Mesenchymal stem cell (in vitro differentiated cells and primary cell): ENCODE data around the gene CD96.
A peak's percentile ranks its signal among the peaks of the same experiment; 100 is the strongest.

ENCODE experiments used
- DNase-seq: peaks from one replicate; pipeline ENCODE4 v3.0.0-alpha.2; 2013
- H2AFZ ChIP-seq: one replicate; pipeline ENCODE4 v1.6.1; 2013; ENCODE audit warnings: low read depth, mild to moderate bottlenecking, control low read depth, inconsistent platforms, low read length, moderate library complexity
- H2AK5ac ChIP-seq: 2 replicates; pipeline ENCODE4 v1.6.1; 2013; ENCODE audit warnings: low read length, moderate library complexity, mild to moderate bottlenecking, inconsistent platforms; ENCODE audit not compliant: severe bottlenecking
- H2BK120ac ChIP-seq: one replicate; pipeline ENCODE4 v1.6.1; 2013; ENCODE audit warnings: low read depth, mild to moderate bottlenecking, inconsistent platforms, low read length, moderate library complexity
- H2BK12ac ChIP-seq, 2 experiments: one replicate each; pipeline ENCODE4 v1.6.1; 2013; ENCODE audit warnings: inconsistent platforms in 2 of 2, low read length in 2 of 2, mild to moderate bottlenecking in 2 of 2, moderate library complexity in 2 of 2, control low read depth in 1 of 2
- H2BK15ac ChIP-seq: one replicate; pipeline ENCODE4 v1.6.1; 2013; ENCODE audit warnings: mild to moderate bottlenecking, low read depth, inconsistent platforms; ENCODE audit not compliant: poor library complexity, severe bottlenecking
- H2BK5ac ChIP-seq: 2 replicates; pipeline ENCODE4 v1.6.1; 2013; ENCODE audit warnings: low read depth, mild to moderate bottlenecking, low read length, control low read depth, inconsistent platforms; ENCODE audit not compliant: poor library complexity, severe bottlenecking
- H3K14ac ChIP-seq, 2 experiments: one replicate each; pipeline ENCODE4 v1.6.1; 2013; ENCODE audit warnings: inconsistent platforms in 2 of 2, low read length in 2 of 2, control low read depth in 1 of 2, mild to moderate bottlenecking in 1 of 2, moderate library complexity in 1 of 2
- H3K18ac ChIP-seq, 2 experiments: one replicate each; pipeline ENCODE4 v1.6.1; 2013; ENCODE audit warnings: inconsistent platforms in 2 of 2, low read length in 2 of 2, control low read depth in 1 of 2, low read depth in 1 of 2, mild to moderate bottlenecking in 1 of 2
- H3K23ac ChIP-seq, 2 experiments: one replicate each; pipeline ENCODE4 v1.6.1; 2013; ENCODE audit warnings: inconsistent platforms in 2 of 2, low read length in 2 of 2, mild to moderate bottlenecking in 2 of 2, moderate library complexity in 2 of 2, control low read depth in 1 of 2
- H3K27ac ChIP-seq: 2 replicates; pipeline ENCODE4 v1.5.1; 2013; ENCODE audit warnings: mild to moderate bottlenecking, moderate library complexity, low read length, control low read depth, inconsistent platforms; ENCODE audit not compliant: poor library complexity, severe bottlenecking
- H3K27me3 ChIP-seq, 2 experiments: 2 replicates each; pipeline versions ENCODE4 v1.6.1 to v1.7.0; 2013; ENCODE audit warnings: low read length in 2 of 2, mild to moderate bottlenecking in 2 of 2, moderate library complexity in 2 of 2, control low read depth in 1 of 2, inconsistent platforms in 1 of 2; ENCODE audit not compliant: control insufficient read depth in 1 of 2, insufficient read depth in 1 of 2
- H3K36me3 ChIP-seq, 2 experiments: 2 replicates each; pipeline versions ENCODE4 v1.6.1 to v1.7.0; 2013; ENCODE audit warnings: low read length in 2 of 2, control low read depth in 1 of 2, inconsistent platforms in 1 of 2, low read depth in 1 of 2, mild to moderate bottlenecking in 1 of 2; ENCODE audit not compliant: insufficient read depth in 2 of 2, control insufficient read depth in 1 of 2
- H3K4ac ChIP-seq, 2 experiments: one replicate each; pipeline ENCODE4 v1.6.1; 2013; ENCODE audit warnings: inconsistent platforms in 2 of 2, low read length in 2 of 2, mild to moderate bottlenecking in 2 of 2, moderate library complexity in 2 of 2, control low read depth in 1 of 2, low read depth in 1 of 2
- H3K4me1 ChIP-seq: 2 replicates; pipeline ENCODE4 v1.6.1; 2013; ENCODE audit warnings: low read depth, low read length, control low read depth; ENCODE audit not compliant: control insufficient read depth, insufficient read depth
- H3K4me2 ChIP-seq: 2 replicates; pipeline ENCODE4 v1.6.1; 2013; ENCODE audit warnings: low read length, mild to moderate bottlenecking, inconsistent platforms; ENCODE audit not compliant: poor library complexity, severe bottlenecking
- H3K4me3 ChIP-seq, 2 experiments: 2 replicates each; pipeline versions ENCODE4 v1.5.1 to v1.7.0; 2013; ENCODE audit warnings: low read length in 2 of 2, mild to moderate bottlenecking in 2 of 2, control low read depth in 1 of 2, low read depth in 1 of 2; ENCODE audit not compliant: insufficient read depth in 1 of 2
- H3K79me1 ChIP-seq: replicated peaks from 2 replicates; pipeline ENCODE4 v1.6.1; 2013; ENCODE audit warnings: mild to moderate bottlenecking, control low read depth, low read length, inconsistent platforms; ENCODE audit not compliant: poor library complexity, severe bottlenecking
- H3K9ac ChIP-seq: 2 replicates; pipeline ENCODE4 v1.7.0; 2013; ENCODE audit warnings: mild to moderate bottlenecking, low read length, moderate library complexity
- H3K9me3 ChIP-seq: 2 replicates; pipeline ENCODE4 v1.7.0; 2013; ENCODE audit warnings: mild to moderate bottlenecking, low read length; ENCODE audit not compliant: control insufficient read depth
- H4K8ac ChIP-seq: one replicate; pipeline ENCODE4 v1.6.1; 2013; ENCODE audit warnings: inconsistent platforms, mild to moderate bottlenecking, low read length, moderate library complexity
- H4K91ac ChIP-seq: one replicate; pipeline ENCODE4 v1.6.1; 2013; ENCODE audit warnings: mild to moderate bottlenecking, low read length, inconsistent platforms
- WGBS: methylation state at CpG from one replicate; pipeline ENCODE4 v1.1.7; 2013; ENCODE audit warnings: mixed read lengths; 5-methylcytosine and 5-hydroxymethylcytosine counted together

Gene CD96

DNA sequence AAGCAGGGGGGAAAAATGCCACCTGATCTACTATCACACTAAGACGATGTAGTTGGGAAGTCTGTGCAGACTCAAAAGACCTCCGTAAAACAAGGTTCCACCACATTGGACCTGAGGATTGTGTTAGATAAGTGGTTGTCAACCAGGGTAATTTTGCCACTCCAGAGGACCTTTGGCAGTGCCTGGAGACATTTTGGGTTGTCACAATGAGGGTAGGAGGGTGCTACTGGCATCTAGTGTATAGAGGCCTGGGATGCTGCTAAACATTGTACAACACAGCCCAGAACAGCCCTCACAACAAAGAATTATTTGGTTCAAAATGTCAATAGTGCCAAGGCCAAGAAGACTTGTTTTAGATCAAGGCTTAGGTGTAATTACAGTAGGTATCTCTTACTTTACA lies 67.7 kb downstream of the CD96 start:
- Histone ChIP-seq H3K4ac (no peak overlapping the region), H3K4me1 (no peaks in the 10 kb centered on the region), H2BK12ac (no peak overlapping the region), H3K23ac (no peak overlapping the region), H3K14ac (no peak overlapping the region), H4K8ac (no peak overlapping the region), H3K36me3 (no peaks in the 10 kb centered on the region), H3K27me3 (peaks cover 0 to 5% of the 10 kb centered on the region in 2 experiments), H3K18ac (no peak overlapping the region), H3K4me3 (no peak overlapping the region), H3K4me2 (no peak overlapping the region), H3K9ac (no peak overlapping the region), H2BK120ac (no peak overlapping the region), H2AK5ac (no peak overlapping the region), H2BK5ac (no peak overlapping the region), H2BK15ac (no peak overlapping the region), H3K9me3 (no peaks in the 10 kb centered on the region), H4K91ac (no peak overlapping the region), H2AFZ (no peak overlapping the region), H3K27ac (no peak overlapping the region), H3K79me1 (no peaks in the 10 kb centered on the region)
- WGBS, result 95% methylated on average over 2 of the region's 2 CpGs
- DNase-seq, result no peak

DNA sequence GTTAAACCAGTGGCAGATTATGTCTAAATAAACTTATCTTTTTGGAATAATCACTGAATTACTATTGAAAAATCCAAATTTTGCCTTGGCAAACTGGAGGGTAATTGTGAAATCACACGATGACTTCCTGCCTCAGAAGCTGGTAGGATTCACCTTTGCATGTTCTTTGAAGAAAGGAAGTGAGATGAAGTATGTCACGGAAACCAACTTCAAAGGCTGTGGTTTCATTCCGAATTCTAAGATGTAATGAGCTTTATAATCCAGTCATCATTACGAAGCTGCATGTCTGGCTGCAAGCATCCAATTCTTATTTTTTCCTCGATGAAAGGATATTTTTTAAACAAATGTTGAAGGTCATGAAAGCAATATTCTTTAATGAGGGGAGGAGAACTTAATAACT lies 68.2 kb downstream of the CD96 start:
- H3K9ac ChIP-seq, result no peak overlapping the region
- no peak overlapping the region for H3K4me2 ChIP-seq
- no peaks in the 10 kb centered on the region for H3K9me3 ChIP-seq
- no peak overlapping the region for H3K23ac ChIP-seq
- no peak overlapping the region for H3K14ac ChIP-seq
- H3K27me3 ChIP-seq, result peaks cover 0 to 5% of the 10 kb centered on the region in 2 experiments
- H3K4me3 ChIP-seq, result no peak overlapping the region
- H3K27ac ChIP-seq, result no peak overlapping the region
- H4K91ac ChIP-seq, result no peak overlapping the region
- H3K18ac ChIP-seq, result no peak overlapping the region
- 97% methylated on average over 5 of the region's 5 CpGs for WGBS
- no peak overlapping the region for H4K8ac ChIP-seq
- no peak for DNase-seq
- no peaks in the 10 kb centered on the region for H3K36me3 ChIP-seq
- H2BK5ac ChIP-seq, result no peak overlapping the region
- no peak overlapping the region for H3K4ac ChIP-seq
- no peak overlapping the region for H2AK5ac ChIP-seq
- no peak overlapping the region for H2BK12ac ChIP-seq
- H3K4me1 ChIP-seq, result no peaks in the 10 kb centered on the region
- no peak overlapping the region for H2AFZ ChIP-seq
- H2BK120ac ChIP-seq, result no peak overlapping the region
- H3K79me1 ChIP-seq, result no peaks in the 10 kb centered on the region
- no peak overlapping the region for H2BK15ac ChIP-seq

DNA sequence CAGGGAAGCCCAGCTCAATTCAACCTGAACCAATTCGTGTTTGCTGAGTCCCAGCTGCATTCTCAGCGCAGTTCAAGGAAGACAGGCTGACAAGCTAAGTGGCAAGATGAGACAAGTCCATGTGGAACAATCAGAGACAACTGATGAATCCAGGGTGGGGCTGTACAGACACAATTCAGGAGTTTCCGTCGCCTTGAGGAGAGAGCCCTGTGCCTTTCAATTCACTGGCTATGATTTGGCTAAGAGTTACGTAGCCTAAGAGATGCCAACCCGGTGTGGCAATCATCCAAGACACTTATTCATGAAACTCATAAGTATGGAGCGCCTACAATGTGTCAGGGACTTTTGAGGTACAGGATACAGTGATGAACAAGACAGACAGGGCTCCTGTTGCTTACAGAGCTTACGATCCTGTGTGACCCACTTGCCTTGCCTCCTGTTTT lies 68.6 kb downstream of the CD96 start:
- H4K91ac ChIP-seq, result no peak overlapping the region
- H2BK15ac ChIP-seq, result no peak overlapping the region
- DNase-seq, result no peak
- H2AFZ ChIP-seq, result no peak overlapping the region
- H3K23ac ChIP-seq, result no peak overlapping the region
- H3K27me3 ChIP-seq, result peaks cover 0 to 5% of the 10 kb centered on the region in 2 experiments
- no peaks in the 10 kb centered on the region for H3K4me1 ChIP-seq
- no peak overlapping the region for H2BK120ac ChIP-seq
- no peak overlapping the region for H3K4me2 ChIP-seq
- peak overlapping the region; percentile 23 for H2AK5ac ChIP-seq
- no peak overlapping the region for H3K4ac ChIP-seq
- H3K9me3 ChIP-seq, result no peaks in the 10 kb centered on the region
- no peak overlapping the region for H2BK12ac ChIP-seq
- no peak overlapping the region for H2BK5ac ChIP-seq
- H3K9ac ChIP-seq, result no peak overlapping the region
- no peak overlapping the region for H3K27ac ChIP-seq
- no peaks in the 10 kb centered on the region for H3K79me1 ChIP-seq
- no peak overlapping the region for H3K18ac ChIP-seq
- no peak overlapping the region for H3K4me3 ChIP-seq
- no peaks in the 10 kb centered on the region for H3K36me3 ChIP-seq
- H3K14ac ChIP-seq, result no peak overlapping the region
- H4K8ac ChIP-seq, result no peak overlapping the region
- 94% methylated on average over 8 of the region's 8 CpGs for WGBS

DNA sequence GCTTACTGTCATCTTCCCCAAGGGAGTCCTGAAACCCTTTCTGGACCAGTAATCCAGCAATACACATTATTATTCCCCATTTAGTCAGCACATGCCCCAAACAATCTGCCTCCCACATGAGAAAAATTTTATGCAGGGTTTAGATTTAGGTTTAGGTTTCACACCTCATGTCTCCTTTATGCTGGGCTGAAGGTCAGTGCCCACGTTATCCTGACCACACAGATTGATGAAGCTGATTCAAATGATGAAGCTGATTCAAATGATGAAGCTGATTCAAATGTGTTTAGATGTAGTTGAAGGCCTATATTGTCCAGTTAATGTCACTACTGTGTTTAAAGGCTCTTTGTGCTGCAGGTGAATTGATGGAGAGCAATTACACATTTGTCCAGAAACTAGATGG lies 71.3 kb downstream of the CD96 start:
- H3K9ac ChIP-seq, result no peak overlapping the region
- no peak overlapping the region for H4K8ac ChIP-seq
- no peak overlapping the region for H4K91ac ChIP-seq
- no peak overlapping the region for H3K23ac ChIP-seq
- H3K14ac ChIP-seq, result no peak overlapping the region
- no peak overlapping the region for H3K4ac ChIP-seq
- H3K18ac ChIP-seq, result no peak overlapping the region
- H3K79me1 ChIP-seq, result no peaks in the 10 kb centered on the region
- H2BK15ac ChIP-seq, result no peak overlapping the region
- no peak overlapping the region for H3K4me3 ChIP-seq
- H2AK5ac ChIP-seq, result no peak overlapping the region
- no peak overlapping the region for H3K4me2 ChIP-seq
- H3K27me3 ChIP-seq, result peaks cover 0 to 8% of the 10 kb centered on the region in 2 experiments
- H3K36me3 ChIP-seq, result no peaks in the 10 kb centered on the region
- H2AFZ ChIP-seq, result no peak overlapping the region
- H2BK5ac ChIP-seq, result no peak overlapping the region
- WGBS, result 91% methylated on average over 1 of the region's 1 CpG
- H3K4me1 ChIP-seq, result peaks cover 4% of the 10 kb centered on the region
- no peak for DNase-seq
- H3K9me3 ChIP-seq, result no peaks in the 10 kb centered on the region
- H3K27ac ChIP-seq, result no peak overlapping the region
- H2BK120ac ChIP-seq, result no peak overlapping the region
- H2BK12ac ChIP-seq, result no peak overlapping the region
